GM19467 (cell line): ENCODE data around the gene GSK3A.

Experiments
- ATAC-seq: cut with Tn5 transposase; IDR thresholded peaks from one replicate; pipeline ENCODE4 v1.9.1; 2021; ENCODE audit warnings: mild to moderate bottlenecking, moderate library complexity; ENCODE audit not compliant: unreplicated experiment

Gene GSK3A

DNA sequence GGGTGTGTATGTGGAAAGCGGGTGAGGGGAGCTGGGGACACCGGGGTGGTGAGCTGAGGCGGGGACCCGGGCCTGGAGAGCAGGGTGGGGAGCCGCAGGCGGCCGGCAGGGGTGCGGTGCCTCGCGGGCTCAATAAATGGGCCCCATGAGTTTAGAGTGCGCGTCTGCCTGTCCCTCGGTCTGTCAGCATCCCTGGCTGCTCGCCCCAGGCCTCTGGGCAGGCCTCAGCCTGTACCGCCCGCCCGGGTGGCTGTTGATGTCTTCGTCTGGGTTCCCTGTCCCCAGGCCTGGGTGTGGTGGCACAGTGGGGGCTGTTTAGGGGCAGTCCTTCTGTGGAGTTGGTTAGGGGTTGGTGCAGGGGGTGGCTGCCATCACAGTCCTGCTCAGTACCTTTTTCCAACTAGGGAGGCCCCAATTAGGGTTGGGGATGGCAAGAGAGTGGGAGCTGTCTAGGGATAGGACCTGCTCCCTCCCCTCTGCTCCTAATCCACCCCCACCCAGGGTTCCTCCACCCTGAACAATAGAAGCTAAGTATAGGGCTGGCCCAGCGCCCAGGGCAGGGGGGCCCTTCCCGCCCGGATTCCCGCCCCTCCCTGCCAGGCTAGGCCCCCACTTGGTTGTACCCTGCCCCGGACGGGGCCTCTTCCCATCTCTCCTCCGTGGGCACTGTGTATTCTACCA, 38.9 kb upstream of the GSK3A start:
- ATAC-seq = no peak

DNA sequence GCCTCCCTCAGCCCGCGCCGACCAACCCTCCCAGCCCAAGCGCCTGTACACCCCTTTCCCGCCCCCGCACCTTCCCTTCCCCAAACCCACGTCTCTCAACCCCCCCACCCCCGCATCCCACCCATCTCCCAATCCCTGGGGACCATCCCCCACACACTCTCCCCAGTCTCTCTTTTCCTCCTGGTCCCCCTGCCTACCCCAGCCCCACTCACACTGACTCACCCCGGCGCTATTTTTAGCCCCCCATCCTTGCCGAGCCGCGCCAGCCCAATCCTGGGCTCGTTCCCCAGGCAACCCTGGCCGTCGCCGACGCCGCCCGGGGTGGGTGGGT, 38.4 kb upstream of the GSK3A start:
- no peak for ATAC-seq

DNA sequence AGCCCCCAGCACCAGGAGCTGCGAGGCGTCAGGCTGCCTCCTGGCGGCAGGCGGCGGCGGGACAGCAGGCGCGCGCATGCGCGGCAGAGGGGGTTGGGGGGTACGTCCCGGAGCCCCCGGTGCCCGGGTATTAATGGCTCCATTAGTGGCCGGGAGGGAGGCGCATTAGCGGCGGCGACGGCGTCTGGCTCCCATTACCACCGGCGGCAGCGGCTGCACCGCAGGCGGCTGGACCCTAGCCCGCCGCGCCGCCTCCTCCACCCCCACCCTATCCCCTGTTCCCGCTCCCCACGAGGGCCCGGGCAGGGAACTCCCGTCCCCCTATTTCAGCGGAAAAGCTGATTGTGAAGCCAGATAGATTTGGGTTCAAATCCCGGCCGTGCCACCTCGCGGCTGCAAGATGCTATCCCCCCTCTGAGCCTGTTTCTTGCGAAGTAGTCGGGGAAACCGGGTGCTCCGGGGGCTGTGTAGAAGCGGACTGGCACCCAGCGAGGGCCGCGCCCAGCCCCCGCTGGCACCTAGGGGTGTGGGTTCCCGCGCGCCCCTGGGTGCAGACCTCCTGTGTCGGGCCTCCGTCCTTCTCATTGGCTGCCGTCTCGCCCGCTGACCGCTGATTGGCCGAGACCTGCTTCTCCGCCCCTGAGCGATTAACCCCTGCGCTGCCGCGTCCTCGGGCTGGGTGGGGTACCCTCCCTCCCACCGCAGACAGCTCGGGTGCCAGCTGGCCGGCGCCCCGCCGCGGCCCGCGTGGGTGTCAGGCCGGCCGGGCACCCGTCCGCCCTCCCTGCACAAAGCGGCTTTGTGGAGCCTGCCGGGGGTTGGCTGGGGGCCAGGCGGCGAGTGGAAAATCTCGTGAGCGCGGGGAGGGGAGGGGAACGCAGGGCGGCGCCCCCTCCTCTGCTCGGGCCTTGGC, 37.8 kb upstream of the GSK3A start:
- peak; percentile 25 for ATAC-seq

DNA sequence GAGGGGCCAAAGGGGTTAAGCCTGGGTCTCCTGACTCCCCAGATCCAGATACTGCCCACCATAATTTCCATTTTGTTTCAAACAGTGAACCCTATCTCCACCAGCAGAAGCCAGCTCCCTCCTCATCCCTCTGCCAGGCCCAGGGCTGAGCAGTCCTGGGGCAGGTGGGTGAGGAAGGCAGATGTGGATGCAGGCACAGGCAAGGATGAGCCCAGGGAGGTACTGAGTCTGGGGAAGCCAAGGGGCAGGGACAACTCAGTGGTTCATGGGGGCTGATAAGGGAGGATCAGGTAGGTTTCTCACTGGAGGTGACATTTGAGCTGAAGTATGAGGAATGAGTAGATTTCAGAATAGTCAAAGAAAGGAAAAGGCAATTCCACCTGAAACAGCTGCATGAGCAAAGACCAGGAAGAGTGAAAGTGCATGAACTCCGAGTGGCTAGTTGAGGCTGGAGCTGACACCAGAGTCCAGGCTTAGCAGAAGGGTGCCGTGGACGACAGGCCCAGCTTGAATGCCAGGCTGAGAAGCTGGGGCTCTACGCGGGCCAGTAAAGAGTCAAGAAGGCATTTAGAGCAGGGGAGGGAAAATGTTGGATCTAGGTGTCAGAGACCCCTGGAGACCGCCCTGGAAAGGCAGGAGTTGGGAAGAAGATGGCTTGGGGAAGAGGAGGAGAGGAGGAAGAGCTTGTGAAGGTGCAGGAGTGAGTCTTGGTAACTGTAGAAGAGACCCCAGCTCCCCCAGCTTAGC, 36.9 kb upstream of the GSK3A start:
- ATAC-seq = no peak

DNA sequence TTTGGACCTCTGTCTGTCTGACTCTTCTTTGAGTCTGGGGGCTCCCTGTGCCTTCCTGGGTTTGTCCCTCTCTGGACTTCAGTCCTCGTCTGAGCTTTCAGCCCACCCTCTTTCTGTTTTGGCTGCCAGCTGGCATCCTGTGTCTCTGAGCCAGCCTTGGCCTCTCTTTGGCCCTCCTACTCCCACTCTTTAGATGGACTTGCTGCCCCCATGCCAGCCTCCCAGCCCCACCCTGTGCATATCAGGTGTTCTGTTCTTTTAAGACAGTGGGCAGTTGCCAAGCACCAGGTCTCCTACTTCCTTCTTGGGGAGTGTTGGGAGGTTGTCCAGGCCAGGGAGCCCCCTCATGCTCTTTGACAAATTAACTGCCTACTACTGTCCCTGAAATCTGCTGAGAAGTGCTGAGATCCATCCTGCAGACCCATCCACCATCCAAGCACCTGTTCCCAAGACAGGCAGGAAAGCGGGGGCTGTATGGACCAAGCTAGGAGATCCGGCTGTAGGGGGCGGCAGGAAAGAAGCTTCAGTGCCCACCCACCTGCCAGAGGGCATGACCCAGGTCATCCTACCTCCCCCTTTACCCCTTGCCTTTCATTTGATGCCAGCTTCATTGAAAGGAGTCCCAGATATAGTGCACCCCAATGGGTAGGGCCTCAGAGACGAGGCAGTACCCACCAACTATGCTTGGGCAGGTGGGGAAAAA, 36.2 kb upstream of the GSK3A start:
- ATAC-seq = no peak

DNA sequence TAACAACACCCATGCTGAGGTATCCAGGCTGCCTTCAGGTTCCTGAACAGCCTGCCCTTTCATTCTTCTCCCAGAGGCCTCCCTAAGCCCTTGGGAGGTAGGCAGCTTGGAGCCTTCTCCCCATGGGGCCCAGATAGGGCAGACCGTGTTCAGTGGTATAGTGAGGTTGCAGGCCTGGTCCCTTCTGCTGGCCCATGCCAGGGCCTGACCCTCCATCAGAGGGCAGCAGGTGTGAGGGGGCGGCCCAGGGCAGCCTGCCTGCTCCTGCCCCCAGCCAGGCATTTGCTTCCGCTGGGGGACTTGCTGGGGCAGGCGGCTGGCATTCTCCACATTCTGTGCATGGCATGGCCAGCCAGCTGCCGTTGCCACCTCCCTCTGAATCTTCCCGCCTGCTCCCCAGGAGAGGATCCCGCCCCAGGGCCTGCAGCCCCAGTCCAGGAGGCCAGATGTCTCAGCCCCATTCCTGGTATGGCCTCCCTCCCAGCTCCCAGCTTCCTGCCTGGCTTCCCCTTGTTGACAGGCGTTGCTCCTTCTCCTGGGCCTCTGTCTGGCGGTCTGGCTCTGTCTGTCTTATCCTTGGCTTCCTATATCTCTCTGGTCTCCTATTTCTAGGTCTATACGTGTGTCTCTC, 35.5 kb upstream of the GSK3A start:
- ATAC-seq = no peak

DNA sequence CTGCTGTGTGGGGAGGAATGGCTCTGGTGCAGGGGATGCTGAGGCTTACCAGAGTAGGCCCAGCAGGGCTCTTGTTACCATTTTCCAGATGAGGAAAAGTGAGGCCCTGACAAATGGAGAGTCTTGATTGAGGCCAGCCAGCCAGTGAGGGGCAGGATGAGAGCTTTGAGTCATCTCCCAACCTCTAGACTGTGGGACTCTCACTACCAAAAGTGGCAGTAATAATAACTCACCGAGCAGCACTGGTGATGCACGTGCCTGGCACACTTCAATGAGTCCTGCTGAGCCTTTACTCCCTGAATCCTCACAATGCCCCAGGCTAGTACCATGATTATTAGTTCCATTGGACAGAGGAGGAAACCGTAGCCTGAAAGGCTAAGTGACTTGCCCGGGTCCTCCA, 34.4 kb upstream of the GSK3A start:
- no peak for ATAC-seq

DNA sequence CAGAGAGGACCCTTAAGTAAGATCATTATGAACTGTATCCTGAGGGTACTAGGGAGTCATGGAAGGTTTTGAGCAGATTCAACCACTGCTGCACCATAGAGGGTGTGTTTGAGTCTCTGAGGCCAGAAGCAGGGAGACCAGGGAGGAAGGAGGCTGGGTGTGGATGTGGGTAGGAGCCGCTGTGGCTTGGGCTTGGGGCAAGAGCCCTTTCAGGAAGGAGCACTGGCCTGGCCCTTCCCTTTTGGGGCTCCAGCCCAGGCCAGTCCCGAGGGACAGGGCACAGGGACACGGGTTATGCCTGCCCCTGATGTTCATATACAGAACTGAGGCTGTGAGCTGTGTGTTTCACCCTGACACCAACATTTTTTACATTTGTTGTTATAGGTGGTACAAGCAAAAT, 33.9 kb upstream of the GSK3A start:
- ATAC-seq = no peak

DNA sequence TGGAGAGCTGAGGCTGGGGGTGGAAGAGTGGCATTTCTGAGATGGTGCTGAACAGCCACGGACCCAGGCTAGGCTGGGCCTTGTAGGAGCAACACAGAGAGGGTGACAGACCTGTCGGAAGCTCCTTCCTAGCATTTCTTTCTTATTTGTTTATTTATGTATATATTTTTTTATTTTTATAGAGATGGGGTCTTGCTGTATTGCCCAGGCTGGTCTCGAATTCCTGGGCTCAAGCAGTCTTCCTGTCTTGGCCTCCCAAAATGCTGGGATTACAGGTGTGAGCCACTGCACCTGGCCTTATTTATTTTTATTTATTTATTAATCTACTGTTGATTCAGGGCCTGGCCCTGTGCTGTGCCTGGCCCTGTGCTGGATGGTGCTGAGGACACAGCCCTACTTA, 33.1 kb upstream of the GSK3A start:
- ATAC-seq = no peak

DNA sequence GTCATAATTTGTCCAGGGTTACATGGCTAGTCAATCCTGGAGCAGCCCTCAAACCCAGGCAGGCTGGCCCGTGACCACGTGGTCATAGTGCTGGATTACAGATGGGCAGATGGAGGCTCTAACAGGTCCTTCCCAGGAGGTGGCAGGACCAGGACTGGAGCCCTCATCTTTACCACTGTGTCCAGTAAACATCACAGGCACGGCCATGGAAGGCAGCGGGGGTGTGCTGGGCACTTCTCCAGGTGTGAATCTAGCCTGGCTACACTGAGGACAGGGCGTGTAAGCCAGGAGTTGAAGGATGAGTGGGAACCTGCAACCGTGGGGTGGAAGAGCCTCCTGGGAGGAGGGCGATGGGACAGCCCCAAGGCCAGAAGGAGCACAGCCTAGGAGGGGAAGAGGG, 32.7 kb upstream of the GSK3A start:
- ATAC-seq = no peak

DNA sequence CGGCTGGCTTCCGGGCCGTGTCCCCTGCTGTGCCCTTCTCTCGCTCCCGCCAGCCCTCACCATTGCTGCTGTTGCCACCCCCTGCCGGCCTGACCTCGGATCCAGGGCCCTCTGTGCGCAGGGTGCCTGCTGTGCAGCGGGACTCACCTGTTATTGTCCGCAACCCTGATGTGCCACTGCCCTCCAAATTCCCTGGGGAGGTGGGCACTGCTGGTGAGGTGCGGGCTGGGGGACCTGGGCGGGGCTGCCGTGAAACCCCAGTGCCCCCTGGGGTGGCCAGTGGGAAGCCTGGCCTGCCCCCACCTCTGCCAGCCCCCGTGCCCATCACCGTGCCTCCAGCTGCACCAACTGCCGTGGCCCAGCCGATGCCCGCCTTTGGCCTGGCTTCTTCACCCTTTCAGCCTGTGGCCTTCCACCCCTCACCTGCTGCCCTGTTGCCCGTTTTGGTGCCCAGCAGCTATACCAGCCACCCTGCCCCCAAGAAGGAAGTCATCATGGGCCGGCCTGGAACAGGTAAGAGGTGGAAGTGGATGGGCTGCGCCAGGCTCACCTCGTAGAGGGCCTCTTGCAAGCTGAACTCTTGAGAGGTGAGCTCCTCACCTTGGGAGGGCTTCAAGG, 31.8 kb upstream of the GSK3A start:
- ATAC-seq = no peak

DNA sequence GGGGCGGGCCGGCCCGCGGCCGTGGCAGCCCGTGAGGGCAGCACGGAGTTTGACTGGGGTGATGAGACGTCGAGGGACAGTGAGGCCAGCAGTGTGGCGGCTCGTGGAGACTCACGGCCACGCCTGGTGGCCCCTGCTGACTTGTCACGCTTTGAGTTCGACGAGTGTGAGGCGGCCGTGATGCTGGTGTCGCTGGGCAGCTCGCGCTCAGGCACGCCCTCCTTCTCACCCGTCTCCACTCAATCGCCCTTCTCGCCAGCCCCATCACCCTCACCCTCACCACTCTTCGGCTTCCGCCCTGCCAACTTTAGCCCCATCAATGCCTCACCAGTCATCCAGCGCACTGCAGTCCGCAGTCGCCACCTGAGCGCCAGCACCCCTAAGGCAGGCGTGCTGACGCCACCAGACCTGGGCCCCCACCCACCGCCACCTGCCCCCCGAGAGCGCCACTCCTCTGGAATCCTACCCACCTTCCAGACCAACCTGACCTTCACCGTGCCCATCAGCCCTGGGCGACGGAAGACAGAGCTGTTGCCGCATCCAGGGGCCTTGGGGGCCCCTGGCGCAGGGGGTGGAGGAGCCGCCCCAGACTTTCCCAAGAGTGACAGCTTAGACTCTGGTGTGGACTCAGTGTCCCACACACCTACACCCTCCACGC, 31.1 kb upstream of the GSK3A start:
- ATAC-seq = no peak

DNA sequence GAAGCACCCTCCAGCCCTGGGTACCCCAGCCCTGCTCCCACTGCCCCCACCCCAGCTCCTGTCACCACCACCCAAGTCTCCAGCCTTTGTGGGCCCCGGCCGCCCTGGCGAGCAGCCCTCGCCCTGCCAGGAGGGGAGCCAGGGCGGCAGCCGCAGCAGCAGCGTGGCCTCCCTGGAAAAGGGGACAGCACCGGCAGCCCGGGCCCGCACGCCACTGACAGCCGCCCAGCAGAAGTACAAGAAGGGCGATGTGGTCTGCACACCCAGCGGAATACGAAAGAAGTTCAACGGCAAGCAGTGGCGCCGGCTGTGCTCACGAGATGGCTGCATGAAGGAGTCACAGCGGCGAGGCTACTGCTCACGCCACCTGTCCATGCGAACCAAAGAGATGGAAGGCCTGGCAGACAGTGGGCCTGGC, 30.6 kb upstream of the GSK3A start:
- no peak for ATAC-seq

DNA sequence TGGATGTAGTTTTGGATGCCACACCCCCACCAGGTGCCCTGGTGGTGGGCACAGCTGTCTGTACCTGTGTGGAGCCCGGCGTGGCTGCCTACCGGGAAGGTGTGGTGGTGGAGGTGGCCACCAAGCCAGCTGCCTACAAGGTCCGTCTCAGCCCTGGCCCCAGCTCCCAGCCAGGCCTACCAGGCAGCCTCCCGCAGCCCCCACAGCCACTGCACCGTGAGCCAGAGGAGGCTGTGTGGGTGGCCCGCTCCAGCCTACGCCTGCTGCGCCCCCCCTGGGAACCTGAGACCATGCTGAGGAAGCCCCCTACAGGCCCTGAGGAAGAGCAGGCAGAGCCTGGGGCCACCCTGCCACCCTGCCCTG, 30.1 kb upstream of the GSK3A start:
- no peak for ATAC-seq

DNA sequence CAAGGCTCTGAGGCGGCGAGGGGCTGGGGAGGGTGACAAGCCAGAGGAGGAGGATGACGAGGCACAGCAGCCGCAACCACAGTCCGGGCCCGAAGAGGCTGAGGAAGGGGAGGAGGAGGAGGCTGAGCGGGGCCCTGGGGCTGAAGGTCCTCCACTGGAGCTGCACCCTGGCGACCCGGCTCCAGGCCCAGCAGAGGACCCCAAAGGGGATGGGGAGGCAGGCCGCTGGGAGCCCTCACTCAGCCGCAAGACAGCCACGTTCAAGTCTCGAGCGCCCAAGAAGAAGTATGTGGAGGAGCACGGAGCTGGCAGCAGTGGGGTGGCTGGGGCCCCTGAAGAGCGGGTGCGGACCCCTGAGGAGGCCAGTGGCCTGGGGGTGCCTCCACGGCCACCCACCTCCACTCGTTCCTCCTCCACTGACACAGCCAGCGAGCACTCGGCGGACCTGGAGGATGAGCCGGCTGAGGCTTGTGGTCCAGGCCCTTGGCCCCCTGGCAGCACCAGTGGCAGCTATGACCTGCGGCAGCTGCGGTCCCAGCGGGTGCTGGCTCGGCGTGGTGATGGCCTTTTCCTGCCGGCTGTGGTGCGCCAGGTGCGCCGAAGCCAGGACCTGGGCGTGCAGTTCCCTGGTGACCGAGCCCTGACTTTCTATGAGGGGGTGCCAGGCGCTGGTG, 29.6 kb upstream of the GSK3A start:
- no peak for ATAC-seq

DNA sequence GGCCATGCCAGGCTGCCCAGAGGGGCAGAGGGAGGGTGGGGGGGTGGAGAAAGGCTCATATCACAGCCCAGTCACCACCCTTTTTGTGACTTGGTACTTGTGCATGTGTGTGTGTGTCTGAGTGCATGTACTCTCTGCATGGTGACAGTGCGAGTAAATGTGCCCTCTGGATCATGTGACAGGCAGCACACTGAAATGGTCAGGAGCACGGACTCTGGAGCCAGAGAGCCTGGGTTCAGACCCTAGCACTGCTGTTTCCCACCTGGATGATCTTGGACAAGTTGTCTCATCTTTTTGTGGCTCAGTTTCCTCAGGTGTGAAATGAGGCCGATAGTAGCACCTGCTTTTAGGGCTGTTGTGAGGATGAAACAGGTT, 28.6 kb upstream of the GSK3A start:
- no peak for ATAC-seq

DNA sequence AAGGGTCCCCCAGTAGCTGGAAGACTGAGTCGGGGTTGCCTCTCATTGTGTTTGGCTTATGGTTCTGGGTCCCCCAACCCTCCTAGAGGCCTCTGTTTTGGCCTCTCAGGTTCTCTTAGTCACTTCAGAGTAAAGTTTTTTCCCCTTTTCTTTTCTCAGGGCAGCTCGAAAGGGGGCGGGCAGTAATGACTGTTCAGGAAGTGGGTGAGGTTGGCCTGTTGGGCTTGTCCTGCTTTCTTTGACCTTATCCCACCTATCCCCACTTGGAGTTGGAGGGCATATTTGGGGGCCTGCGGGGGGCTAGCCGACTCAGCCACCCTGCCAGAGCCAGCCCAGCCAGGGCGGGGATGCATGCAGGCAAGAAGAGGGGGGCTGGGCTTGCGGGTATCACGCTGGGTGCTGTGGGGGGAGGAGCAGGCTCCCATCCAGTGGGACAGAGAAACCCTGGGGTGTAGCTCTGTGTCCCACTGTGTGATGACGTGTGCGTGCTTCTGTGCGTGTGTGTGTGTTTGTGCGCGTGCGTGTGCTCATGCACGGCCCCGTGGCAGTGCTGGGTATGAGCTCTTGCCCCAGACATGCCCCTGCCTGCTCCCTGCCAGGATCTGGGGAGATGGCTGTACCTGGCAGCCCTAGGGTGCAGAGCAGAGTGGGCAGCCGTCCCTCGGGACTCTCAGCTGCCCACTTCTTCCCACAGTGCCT, 28.1 kb upstream of the GSK3A start:
- ATAC-seq = no peak

DNA sequence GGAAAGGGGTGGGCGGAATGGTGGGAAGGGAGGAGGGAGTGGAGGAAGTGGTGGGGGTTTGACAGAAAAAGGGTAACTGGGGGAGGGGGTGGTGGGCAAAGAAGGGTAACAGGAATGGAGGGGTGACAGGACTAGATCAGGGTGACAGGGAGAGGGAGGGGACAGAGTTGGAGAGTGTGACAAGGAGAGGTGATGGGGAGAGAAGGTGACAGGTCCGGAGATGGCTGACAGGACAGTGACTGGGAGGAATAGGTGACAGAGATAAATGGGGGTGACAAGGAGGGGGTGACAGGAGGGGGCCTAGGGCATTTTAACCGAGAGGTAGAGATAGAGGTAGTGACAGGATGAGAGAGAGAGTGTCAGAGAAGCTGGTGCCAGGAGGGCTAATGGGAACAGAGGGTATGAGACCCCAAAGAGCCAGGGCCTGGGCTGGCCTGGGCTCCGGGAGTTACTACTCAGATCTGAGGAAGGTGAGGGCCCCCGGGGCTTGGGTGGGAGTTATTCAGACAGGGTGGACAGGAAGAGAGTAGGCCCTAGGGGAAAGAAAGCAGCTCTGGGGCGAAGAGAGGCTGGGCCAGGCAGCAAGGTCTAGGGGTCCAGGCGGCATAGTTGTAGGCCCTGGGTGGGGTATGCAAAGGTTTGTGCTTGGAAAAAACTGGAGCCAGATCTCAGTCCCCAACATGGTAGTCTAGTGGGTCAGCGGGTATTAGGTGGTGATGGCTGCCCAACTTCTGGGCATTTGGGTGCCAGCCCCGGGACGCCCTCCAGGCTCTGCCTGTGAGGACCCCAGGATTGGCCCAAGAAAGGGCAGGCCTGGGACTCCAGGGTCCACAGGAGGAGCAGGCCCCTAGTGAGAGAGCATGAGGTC, 27.3 kb upstream of the GSK3A start:
- no peak for ATAC-seq
